Measurements from ENCODE around the gene DNAH12.
"Not testable (repeated sequence)": the region's sequence is repeated elsewhere in the genome, so short reads cannot be mapped to it uniquely, and the experiment has no call there.

The DNAH12 gene

GRCh38 chr3:57309769-57310360 lies 234.3 kb downstream of the DNAH12 start:
- TF ChIP-seq CTCF (IDR thresholded peaks at IDR 0.05; ENCODE audit: borderline replicate concordance, insufficient read depth, low read depth, low read length) = no peak
- H3K4me3 ChIP-seq (ENCODE audit: low read depth, low read length) = no peak overlapping the region

GRCh38 chr3:57303520-57303919 lies 240.6 kb downstream of the DNAH12 start:
- not testable (repeated sequence) for H3K4me3 ChIP-seq (ENCODE audit: low read depth, low read length)

DNA sequence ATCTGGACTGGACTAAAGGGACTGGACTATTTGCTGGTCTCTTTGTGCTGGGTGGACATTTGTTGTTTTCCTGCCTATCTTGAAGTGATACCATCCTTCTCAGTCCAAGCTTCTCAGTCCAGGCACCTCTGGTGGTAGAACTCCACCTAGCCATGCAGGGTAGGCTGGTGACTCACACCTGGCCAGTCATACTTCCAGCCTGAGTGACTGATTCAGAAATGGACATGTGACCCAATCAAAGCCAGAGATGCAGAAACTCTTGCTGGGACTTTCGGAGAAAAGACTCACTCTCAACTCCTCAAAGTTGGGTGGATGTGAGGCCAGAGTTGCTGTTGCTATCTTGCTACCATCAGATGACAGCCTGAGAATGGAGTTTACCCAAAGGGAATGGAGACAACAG lies 246.1 kb downstream of the DNAH12 start:
- TF ChIP-seq CTCF (IDR thresholded peaks at IDR 0.05; ENCODE audit: borderline replicate concordance, insufficient read depth, low read depth, low read length) = no peak
- H3K4me3 ChIP-seq (ENCODE audit: low read depth, low read length) = no peak overlapping the region

DNA sequence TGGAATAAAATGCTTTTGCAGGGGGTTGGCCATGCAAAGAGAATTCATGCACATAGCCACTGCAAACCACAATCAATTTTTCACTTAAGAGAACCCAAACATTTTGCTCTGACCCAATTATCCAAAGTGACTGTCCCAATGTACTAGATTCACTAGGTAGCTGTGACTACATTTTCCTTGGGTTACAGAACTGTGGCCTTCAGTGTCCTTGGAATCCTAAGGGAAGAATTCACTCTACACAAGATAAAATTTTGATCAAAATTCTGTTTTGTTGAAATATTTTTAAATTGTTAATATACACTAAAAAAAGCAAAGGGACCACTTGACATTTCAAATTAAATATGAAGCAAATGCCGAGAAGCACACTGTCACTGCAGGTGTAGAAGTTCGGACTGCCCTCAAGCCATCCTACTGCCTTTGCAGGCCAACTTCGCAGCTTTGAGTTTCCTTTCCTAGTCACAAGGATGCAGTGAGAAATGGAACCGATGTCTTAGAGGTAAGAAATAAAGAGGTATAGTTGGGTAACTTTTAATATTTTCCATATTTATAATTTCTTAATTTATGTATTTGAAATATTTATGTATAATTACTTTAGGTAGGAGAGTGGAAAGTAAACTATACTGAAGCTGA lies 251.1 kb downstream of the DNAH12 start:
- H3K4me3 ChIP-seq (ENCODE audit: low read depth, low read length) = no peak overlapping the region
- TF ChIP-seq CTCF (IDR thresholded peaks at IDR 0.05; ENCODE audit: borderline replicate concordance, insufficient read depth, low read depth, low read length) = no peak

DNA sequence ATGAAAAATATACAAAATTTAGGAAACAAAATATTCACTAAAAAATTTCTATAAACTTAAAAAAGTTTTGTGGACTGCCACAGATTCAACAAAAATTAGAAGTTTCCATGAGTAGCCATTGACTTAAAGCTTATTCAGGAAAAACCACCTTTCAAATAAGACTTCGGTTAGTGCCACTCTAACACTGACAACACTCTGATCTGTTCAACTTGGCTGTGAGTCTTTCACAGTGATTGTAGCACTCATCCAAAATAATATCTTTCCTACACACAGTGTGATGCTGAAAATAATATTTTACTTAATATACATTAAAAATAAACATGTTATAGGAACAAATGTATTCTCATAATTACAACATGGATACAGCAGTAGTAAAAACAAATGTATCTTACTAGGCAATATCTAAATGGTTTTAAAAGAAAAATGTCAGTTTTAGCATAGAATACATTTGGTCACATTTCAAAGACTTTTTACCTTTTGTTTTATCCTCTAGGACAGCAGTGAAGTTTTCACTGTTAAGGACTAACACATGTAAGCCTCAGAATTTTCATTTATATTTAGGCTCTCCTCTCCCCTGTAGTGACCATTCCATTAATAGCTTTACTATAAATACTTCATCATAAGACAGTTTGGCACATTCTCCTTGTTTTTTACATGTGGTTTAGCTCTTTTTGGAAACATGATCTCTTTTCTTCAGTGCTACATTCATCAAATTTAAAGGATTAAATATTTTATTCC lies 251.8 kb downstream of the DNAH12 start, which contains the start of gene ASB14:
Gene ASB14, minus strand, starts transcription at position 527 of the 738 bp plus-strand sequence. CDS start 652 bp downstream, outside the sequence.
- H3K4me3 ChIP-seq (ENCODE audit: low read depth, low read length) = no peak within 1 kb of the TSS
- TF ChIP-seq CTCF (IDR thresholded peaks at IDR 0.05; ENCODE audit: borderline replicate concordance, insufficient read depth, low read depth, low read length) = no peak

- H3K4me3 ChIP-seq (ENCODE audit: low read depth, low read length) = no peak overlapping the region
- no peak for TF ChIP-seq CTCF (IDR thresholded peaks at IDR 0.05; ENCODE audit: borderline replicate concordance, insufficient read depth, low read depth, low read length)
Measured at GRCh38 chr3:57288403-57288802, 255.7 kb downstream of the DNAH12 start.

- no peak for TF ChIP-seq CTCF (IDR thresholded peaks at IDR 0.05; ENCODE audit: borderline replicate concordance, insufficient read depth, low read depth, low read length)
- no peak overlapping the region for H3K4me3 ChIP-seq (ENCODE audit: low read depth, low read length)
Measured at GRCh38 chr3:57287205-57287604, 256.9 kb downstream of the DNAH12 start.

Measured in GM12875 (cell line).